Fibroblast of skin of right quadriceps (primary cell): ENCODE results near the gene TNXB.
"Not testable (repeated sequence)": the region's sequence is repeated elsewhere in the genome, so short reads cannot be mapped to it uniquely, and the experiment has no call there.

Experiments
- DNase-seq: peaks from one replicate; pipeline ENCODE4 v3.0.0-alpha.2; 2013

TNXB gene

GRCh38 chr6:32108727-32109113 lies 418 bp downstream of the TNXB start:
- DNase-seq = no peak

GRCh38 chr6:32108094-32108627 lies 977 bp downstream of the TNXB start:
- DNase-seq = peak; percentile 31

- DNase-seq = peak; percentile 39
Measured at GRCh38 chr6:32107406-32107805, 1.7 kb downstream of the TNXB start.

- DNase-seq = no peak
Measured at GRCh38 chr6:32105433-32105832, 3.7 kb downstream of the TNXB start.

DNA sequence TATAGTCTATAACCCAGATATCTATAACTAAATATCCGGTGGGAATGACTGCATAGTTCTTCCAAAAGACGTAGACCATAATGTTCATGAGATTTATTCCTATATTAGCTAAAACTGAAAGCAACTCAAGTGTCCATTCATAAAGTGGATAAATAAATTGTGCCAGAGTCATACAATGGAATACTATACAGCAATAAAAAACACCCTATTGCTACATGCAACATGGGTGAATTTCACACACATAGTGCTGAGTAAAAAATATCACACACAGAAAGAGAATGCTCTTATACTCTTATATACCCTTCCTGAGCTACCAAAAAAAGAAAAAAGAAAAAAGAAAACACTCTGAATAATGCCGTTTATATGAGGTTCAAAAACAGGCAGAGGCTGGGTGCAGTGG lies 6.9 kb downstream of the TNXB start:
- no peak for DNase-seq

GRCh38 chr6:32100251-32100650 lies 8.9 kb downstream of the TNXB start:
- not testable (repeated sequence) for DNase-seq

DNA sequence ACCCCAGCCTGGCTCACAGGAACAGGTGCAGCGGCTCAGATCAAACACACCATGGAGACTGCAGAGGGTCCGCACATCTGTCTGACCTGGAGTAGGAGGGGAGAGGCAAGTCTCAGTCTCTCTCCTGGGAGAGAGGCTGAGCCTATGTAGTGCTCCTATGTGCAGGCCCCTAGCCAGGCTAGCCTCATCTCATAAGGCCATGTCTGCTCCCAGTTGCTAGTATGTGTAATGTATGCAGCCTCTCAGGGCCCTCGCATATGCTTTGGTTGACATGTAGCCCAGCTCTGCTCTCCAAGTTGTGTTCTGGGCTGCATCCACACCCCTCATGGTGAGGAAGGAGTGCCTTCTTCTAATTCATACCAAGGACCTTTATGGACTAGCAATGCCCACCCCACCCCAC lies 11.8 kb downstream of the TNXB start:
- DNase-seq = no peak

GRCh38 chr6:32096394-32097258 lies 12.5 kb downstream of the TNXB start:
- DNase-seq = no peak

GRCh38 chr6:32096087-32096393 lies 13.1 kb downstream of the TNXB start:
- DNase-seq = no peak

GRCh38 chr6:32095338-32096086 lies 13.6 kb downstream of the TNXB start:
- DNase-seq = no peak

DNA sequence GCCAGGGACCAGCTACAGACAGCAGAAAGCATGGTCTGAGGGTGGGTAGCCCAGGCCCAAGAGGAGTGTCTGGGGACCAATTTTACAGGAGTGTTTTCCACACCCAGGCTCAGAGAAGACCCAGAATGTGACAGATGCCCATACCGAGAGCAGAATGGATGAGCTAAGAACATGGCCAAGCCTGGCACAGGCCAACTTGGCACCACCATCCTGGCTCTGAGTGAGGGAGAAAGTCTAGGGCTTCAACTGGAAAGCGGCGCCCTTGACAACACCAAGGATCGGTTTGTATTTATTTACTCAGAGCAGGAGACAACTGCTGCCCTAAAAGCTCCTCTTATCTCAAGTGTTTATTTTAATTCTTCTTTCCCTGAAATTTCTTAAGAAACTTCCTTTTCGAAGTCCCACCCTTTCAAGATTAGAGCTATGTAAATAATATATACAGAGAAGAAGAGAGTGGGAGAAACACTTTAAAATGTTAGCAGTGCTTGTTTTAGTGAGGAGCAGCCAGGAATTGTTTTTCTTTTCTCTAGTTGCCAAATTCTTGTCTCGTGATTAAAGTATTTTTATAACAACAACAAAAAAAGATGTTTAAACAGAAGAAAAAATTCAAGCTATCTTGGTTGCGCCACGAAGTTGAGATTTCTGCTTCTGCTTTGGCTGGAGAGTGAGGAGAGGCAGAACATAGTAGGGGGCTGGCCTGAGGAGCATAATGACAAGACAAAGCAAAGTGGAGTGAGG lies 16.2 kb downstream of the TNXB start:
- DNase-seq = peak; percentile 53

DNA sequence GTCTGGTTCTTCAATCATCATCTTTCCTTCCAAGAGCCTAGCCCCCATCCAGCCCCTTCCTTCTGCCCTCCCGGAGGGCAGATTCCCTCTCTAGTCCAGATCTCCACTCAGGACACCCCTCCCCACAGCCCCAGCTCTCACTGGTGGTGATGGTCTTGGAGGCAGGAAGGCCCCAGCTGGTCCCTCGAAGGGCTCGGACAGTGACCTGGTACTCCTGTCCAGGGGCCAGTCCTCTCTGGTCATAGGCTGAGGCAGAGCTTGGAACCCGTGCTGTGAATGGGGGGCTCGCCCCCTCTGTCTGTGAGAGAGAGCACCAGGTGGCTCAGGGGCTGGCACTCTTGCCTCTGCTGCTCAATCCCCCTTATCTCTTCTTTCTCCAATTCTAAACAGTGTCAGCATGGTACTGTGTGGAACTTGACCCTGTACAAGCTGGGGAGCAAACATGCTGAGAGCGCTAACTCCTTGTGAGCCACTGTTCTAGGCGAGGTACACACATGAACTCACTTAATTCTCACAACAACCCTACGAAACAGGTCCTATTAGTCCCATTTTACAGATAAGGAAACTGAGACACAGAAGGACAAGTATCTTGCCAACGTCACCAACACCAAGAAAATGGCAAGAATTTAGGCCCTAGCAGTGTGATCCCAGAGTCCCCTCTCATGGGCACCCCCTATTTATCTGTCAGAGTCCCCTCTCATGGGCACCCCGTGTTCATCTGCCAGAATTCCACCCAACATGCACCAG lies 19.9 kb downstream of the TNXB start:
- no peak for DNase-seq

DNA sequence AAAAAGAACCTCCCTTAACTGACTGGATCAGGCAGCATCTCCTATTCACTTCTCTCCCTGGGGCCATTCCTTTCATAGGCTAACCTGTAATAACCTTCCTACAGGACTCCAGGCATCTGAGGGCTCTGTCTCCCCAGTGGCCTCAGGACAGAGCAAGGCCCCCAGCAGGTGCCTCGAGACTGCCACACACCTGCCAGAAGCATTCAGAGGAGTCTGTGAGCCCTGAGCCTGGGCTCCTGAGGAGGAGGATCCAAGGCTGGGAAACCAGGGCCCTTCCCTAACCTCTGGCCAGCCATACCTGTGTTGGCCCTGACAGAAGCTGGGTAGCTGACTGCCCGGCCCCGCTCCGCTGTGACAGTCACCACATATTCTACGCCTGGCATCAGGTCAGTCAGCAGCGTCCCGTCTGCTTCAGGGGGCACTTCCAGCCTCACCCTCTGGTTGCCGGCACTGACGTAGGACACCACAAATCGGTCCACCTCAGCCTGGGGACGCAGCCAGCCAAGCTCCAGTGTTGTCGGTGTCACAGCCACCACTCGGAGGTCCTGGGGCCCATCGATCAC lies 20.6 kb downstream of the TNXB start:
- DNase-seq = no peak

GRCh38 chr6:32087574-32088486 lies 21.3 kb downstream of the TNXB start:
- DNase-seq = peak; percentile 69

- peak; percentile 66 for DNase-seq
Measured at GRCh38 chr6:32086661-32087573, 22.2 kb downstream of the TNXB start.

DNA sequence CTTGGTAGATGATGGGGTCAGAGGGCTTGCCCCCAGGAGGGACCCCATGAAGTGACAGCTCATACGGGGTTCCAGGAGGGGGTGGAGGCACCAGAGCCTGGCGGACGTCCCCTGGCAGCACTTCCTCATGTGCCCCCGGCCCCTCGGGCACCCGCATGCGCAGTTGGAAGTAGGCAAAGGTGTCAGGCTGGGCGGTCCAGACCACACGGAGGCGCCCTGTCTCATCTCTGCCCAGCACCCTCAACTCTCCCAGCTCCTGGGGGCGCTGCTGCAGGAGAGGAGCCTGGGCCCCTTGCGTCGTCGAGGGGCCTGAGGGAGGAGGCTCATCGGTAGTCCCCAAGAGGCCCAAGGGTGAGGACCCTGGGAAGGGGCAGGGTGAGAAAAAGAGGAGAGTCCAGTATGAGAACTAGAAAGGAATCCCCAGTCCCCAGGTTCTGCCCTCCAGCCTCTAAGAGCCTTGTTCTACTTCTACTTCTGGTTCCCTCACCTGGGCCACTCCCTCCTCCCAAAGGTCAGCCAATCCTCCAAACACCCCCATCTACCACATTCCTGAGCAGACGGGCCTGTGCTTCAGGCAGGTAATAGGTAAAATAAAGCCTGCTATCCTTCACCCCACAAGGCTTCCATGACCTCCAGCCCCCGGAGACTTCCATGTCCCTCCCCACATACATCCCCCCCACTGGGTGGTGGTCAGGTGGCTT lies 23.2 kb downstream of the TNXB start:
- no peak for DNase-seq

DNA sequence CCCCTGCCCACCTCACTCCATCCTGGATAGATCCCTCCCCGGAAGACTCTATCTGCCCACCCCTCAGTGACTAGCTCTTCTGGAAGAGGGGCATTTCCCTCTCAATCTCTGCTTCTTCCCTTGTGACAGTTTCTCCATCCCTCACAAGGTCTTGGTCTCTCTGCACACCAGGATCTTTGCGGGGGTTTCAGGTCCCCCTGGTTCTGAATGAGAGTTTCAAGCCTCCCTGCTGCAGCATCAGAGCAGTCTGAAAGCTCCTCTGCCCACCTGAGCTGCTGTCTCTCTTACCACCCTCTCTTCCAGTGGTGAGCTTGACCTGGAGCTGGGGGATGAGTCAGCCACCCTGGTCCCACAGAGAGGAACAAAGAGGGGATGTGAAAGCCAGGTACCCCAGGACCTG lies 24.4 kb downstream of the TNXB start:
- DNase-seq = no peak

DNA sequence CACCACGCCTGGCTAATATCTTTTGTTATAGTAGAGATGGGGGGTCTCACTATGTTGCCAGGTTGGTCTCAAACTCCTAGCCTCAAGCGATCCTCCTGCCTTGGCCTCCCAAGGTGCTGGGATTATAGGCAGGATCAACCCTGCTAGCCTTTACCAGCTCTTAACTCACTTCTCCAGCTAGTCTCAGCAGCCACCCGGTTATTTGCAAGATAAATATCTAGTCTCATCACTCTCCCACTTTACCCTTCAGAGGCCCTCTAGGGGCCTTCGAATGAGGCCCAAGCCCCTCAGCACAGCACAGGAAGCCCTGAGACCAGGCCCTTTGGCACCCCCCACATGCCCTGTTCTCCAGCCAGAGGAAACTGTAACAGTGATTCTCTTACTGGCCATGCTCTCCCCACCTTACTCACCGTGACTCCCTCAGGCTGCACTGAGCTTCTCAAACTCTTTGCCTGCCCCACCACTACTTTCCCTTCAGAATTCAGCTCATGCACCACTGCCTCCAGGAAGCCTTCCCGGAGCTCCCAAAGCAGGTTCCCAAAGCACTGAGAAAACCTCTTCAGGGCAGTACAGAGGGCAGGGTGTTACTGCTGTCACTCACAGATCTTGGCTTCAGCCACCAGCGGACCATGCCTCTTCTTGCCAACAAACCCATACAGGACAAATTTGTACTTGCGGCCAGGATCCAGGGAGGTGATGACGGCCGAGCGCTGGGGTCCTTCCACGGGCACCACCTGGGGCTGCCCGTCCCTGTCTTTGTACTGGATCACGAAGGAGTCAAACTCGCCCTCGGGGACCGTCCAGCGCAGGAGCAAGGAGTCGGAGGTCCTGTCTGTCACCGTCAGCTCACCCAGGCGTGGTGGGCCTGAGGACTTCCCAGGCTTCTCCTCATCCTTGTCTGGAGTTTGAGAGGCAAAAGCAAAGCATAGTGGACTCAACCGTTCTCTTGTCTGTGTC lies 25.0 kb downstream of the TNXB start:
- no peak for DNase-seq
